Stimulated activated CD4-positive, alpha-beta T cell treated with anti-CD3 and anti-CD28 coated beads, Interleukin-12 subunit alpha, Interleukin-12 subunit beta, amount 100 ng/mL, for 48 hours (primary cell): ENCODE data around the gene CCDC182.

ENCODE experiments used
- DNase-seq, 3 donors: peaks; one replicate each; pipeline ENCODE4 v3.0.0-alpha.2; 2020; ENCODE audit warnings: low read depth in 2 of 3, low spot score in 1 of 3

Gene CCDC182

DNA sequence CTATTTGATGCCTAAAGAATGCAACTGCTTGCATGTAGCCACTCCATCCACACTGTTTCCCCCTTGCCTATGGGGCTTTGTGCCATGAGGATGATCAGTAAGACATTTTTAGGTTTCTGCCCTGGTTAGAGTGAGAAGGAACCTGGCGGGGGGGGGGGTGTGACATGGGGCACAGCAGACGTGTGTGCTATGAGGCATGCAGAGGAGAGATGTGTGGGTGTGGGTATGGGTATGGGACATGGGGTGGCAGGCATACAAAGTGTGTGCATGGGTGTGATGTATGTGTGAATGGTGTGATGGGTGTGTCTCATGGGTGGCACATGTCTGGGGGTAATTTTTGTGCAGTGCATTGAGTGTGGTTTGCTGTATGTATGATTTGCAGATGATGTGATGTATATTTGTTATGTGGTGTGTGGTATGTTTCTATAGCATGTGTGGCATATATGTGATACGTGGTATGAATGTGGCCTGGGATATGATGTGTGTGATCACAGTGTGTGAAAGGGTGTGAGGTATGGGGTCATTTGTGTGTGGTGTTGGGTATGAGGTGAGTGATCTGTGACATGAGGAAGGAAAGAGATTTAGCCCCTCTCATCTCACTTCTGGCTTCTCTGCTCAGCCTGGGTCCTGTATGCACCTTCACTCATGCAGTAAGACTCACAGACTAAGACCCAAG lies 14.9 kb downstream of the CCDC182 start:
- no peak for DNase-seq

DNA sequence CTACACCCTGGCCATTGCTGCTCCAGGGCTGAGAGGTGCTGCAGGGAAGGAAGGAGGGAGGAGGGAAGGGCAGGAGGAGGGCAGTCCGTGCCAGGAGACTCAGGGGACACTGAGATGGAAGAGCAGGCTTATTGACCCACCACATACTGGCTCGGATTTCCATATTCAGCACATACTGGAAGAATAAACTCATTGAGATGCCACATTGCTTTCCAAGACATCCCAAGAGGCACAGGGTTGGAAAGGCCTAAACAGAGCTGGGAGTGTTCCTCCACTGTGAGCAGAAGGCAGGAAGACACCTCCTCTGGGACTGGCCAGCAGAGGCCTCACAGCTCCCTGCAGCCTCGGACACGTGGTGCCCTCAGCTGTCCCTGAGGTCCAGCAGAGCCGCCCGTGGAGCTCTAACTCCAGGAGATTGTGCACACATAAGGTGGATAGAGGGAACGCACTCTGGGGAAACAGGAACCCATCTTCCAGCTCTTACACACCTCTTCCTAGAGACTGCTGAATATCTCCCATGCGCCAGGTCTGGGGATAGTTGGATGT lies 17.4 kb downstream of the CCDC182 start:
- DNase-seq: no peak

DNA sequence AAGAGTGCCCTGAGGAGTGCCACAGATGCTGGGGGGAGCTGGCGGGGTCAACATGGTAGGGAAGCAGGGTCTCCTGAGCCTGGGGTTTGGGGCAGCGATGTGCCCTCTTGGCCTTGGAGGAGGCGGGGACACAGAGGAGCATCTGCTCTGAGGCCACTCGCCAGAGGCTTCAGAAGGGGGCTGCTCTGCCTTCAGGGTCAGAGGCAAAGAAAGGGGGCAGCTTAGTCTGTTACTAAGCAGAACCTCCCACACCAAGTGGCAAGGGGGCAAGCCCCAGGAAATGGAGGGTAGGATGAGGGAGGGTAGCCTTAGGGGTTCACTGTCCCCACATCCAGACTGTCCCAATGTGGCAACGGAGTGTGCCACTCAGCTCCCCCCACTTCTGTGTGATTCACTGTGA lies 18.3 kb downstream of the CCDC182 start:
- no peak for DNase-seq

DNA sequence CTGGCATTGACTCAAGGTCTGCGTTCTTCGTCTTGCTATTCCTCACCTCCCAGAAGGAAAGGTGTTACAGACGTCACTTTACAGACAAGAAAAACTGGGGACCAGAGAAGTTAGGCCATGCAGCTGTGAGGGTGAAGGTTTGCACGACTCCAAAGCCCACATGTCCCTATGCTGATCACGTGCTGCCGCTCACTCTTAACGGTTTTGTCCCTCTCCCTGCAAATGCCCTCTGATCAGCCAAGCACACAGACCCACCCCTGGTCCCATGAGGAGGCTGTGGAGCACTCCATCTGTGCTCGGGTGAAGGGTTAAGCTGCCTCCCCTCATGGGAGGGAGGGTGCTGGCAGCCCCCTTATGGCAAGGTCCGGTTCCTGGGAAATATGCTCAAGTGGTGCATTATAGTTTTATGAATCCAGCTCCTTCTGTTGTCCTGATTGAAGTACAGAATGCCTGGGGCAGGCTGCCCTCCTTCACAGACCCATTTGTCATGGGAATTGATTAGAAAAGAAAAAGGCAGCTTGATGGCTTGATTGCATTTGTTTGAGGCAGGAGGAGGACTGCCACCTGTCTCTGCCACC lies 18.8 kb downstream of the CCDC182 start:
- DNase-seq: no peak

DNA sequence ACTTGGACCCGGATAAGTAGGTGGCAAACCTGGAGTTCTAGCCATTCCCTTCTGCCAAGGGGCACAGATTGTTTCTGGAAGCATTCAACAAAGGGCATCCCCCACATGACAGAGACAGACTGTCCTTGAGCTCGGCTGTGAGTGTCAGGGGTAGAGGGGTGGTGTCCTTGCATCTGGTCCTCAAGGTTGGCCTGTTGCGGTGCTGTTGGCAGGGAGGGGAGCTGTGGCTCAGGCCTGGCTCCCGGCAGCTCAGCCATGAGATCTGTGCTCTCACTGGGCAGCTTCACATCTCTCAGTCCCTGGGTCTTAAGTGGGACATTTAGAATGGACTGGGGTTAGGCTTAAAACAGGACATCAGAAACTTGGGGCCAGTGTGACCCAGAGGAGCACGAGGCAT lies 20.4 kb downstream of the CCDC182 start:
- no peak for DNase-seq

DNA sequence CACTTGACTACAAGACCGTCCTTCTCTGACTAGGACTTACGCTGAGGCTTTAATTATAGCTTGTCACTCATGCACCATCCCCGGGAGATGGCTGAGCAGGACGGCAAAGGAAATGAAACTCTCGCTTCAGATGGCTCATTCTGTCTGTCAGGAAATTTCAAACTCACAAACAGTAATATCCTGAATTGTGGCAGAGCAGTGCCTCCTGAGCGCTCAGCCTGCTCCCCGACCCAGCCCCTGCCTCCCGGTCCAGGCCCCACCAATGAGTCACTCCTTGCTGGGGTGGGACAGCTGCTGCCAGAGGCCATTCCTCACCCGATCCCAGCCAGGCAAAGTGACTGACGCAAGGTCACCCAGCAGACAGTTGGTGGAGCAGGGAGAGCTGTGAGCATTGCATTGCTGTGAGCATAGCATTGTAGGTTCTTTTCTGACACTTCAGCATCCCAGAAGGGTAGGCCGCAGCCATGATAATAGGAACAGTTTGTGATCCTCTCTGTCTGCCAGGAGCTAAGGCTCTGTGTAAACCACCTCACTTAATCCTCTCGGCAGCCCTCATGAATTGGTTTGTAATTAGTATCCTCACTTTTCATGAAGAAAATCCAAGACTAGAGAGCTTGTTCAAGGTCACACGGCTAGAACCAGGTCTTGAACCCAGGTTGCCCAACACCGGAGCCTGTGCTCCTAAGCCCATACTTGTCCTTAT lies 20.9 kb downstream of the CCDC182 start:
- no peak for DNase-seq

GRCh38 chr17:57723427-57724025 lies 21.6 kb downstream of the CCDC182 start:
- no peak for DNase-seq

- DNase-seq: no peak
These were observed 22.4 kb downstream of the CCDC182 start for GRCh38 chr17:57722704-57723043.

DNA sequence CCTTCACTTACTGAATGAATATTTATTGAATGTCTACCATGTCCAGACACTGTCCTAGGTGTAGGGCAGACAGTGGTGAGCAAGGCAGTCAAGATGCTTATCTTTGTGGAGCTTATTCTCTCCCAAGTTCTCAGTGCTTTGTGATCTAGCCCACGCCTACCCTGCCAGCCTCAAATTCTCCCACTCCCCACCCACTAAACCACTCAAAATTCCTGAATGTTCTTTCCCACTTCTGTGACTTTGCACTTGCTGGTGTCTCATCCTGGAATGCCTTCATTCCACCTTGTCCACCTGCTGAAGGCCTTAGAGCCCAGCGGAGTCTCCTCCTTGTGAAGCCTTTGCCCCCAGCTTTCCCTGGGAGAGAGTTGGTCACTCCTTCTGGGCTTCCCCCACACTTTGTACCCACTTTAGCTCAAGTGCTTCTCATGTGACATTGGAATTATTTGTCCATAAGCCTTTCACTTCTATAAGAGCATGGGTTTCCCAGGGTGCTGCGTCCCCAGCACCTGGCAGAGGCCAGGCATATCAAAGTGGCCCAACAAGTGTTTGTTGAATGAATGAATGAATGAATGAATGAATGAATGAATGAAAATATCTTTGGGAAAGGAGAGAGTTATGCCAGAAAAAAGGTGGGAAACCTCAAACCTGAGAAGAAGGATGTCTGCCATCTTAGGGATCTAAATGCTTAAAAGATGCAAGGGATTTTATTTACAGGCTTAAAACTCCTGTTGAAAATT lies 23.0 kb downstream of the CCDC182 start:
- no peak for DNase-seq

GRCh38 chr17:57720386-57721035 lies 24.6 kb downstream of the CCDC182 start:
- DNase-seq: no peak

DNA sequence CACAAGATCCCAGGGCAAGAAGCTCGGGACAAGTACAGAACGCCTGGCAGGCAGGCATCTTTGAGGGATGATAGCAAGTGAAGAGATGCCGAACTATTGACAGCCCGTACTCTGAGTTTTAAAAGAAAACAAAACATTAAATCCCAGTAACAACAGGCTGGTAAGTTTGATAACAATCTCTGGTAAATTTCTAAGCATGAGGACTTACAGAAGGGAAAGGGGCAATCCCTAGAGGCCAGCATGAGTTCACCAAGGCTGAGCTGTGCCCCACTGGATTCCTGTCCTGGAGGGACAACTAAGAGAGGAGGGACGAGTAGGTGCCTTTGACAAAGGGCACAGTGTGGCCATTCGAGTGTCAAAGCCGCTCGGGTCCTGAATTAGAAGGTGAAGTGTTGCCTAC lies 26.2 kb downstream of the CCDC182 start:
- no peak for DNase-seq

GRCh38 chr17:57715981-57716380 lies 29.1 kb downstream of the CCDC182 start:
- DNase-seq: no peak

- no peak for DNase-seq
These were observed 30.4 kb downstream of the CCDC182 start for GRCh38 chr17:57714665-57715180.

- DNase-seq: no peak
These were observed 32.0 kb downstream of the CCDC182 start for GRCh38 chr17:57713140-57713539.

DNA sequence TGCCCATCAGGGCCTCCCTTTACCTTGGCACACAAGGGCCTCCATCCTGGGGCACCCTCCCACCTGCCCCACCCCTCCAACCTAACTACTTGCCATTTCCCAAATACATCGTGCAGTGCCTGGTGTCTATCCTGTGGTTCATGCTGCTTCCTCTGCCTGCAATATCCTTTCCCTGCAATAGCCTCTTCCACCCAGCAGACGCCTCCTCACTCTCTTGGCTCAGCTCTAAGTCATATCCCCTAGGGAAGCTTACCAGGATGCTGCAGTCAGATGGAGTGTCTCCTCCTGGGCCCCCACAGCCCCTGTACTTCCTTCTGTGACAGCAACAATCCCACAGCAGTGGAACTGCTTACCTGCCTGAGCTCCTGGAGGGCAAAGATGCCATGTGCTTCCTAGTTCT lies 36.7 kb downstream of the CCDC182 start:
- no peak for DNase-seq

GRCh38 chr17:57707892-57708291 lies 37.2 kb downstream of the CCDC182 start:
- no peak for DNase-seq

GRCh38 chr17:57706761-57707160 lies 38.3 kb downstream of the CCDC182 start:
- DNase-seq: no peak

GRCh38 chr17:57705921-57706695 lies 39.0 kb downstream of the CCDC182 start:
- no peak for DNase-seq

DNA sequence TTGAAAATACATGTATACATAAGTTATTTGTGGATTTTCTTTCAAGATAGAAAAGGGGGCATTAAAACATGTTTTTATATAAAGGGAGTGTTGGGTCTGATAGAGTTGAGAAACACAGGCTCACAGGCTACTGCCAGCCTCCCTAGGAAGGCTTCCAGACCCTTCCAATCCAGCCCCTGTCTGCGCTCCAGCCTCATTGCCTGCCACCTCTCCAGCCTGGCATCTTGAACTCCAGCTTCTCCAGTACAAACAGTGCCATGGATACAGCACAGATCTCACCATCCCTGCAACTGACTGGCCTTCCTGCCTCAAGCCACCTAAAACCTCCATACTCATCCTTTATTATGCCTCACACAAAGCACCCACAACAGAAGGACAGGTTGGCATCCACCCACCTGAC lies 40.7 kb downstream of the CCDC182 start:
- no peak for DNase-seq

DNA sequence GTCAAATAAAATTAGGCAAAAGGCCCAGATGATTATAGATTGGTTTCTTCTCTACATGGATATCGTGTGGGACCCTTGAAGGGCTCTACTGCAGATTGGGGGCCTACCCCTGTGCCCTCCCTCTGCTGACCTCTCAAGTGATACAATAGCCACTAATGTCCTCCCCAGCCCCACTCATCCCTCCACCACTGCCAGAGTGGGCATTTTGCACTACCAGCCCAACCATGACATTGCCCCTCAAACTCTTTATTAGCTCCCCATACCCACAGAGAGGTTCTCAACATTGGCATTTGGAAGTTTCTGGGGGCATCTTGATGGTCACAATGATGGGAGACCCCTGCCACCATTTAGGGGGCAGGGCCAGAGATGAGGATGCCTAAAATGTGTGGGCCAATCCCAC lies 41.8 kb downstream of the CCDC182 start:
- no peak for DNase-seq
